Choroid plexus epithelial cell (primary cell): ENCODE results near the gene PABPN1.

Source experiments
- DNase-seq: peaks from one replicate; pipeline ENCODE4 v3.0.0-alpha.2; 2010; ENCODE audit warnings: low read depth
- H3K4me3 ChIP-seq: 2 replicates; pipeline ENCODE4 v1.5.1; 2011; ENCODE audit warnings: low read depth, mild to moderate bottlenecking, control low read depth, low read length, moderate library complexity
- TF ChIP-seq, protein P1 (sequence below): conservative IDR thresholded peaks from 2 replicates; pipeline ENCODE4 v1.5.1; 2011; ENCODE audit warnings: low read depth, mild to moderate bottlenecking, control low read depth, inconsistent platforms, low read length, moderate library complexity

The PABPN1 gene

DNA sequence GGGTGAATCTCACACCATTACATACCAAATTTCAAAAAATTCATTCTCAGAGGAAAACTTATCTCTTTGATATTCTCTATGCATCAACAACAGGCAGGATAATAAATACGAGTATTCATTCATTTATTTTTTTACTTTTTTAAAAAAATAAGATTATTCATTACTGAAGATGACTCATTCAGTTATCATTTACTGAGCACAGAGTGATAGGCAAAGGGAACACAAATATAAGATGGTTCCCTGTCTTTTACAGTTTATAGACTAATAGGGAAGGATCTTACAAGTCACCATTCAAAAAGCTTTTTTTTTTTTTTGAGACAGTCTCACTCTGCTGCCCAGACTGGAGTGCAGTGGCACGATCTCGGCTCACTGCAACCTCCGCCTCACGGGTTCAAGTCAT is 5.0 kb upstream of the PABPN1 start:
- DNase-seq: no peak
- no peak overlapping the region for H3K4me3 ChIP-seq
- TF ChIP-seq, protein P1, sequence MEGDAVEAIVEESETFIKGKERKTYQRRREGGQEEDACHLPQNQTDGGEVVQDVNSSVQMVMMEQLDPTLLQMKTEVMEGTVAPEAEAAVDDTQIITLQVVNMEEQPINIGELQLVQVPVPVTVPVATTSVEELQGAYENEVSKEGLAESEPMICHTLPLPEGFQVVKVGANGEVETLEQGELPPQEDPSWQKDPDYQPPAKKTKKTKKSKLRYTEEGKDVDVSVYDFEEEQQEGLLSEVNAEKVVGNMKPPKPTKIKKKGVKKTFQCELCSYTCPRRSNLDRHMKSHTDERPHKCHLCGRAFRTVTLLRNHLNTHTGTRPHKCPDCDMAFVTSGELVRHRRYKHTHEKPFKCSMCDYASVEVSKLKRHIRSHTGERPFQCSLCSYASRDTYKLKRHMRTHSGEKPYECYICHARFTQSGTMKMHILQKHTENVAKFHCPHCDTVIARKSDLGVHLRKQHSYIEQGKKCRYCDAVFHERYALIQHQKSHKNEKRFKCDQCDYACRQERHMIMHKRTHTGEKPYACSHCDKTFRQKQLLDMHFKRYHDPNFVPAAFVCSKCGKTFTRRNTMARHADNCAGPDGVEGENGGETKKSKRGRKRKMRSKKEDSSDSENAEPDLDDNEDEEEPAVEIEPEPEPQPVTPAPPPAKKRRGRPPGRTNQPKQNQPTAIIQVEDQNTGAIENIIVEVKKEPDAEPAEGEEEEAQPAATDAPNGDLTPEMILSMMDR: no peak

DNA sequence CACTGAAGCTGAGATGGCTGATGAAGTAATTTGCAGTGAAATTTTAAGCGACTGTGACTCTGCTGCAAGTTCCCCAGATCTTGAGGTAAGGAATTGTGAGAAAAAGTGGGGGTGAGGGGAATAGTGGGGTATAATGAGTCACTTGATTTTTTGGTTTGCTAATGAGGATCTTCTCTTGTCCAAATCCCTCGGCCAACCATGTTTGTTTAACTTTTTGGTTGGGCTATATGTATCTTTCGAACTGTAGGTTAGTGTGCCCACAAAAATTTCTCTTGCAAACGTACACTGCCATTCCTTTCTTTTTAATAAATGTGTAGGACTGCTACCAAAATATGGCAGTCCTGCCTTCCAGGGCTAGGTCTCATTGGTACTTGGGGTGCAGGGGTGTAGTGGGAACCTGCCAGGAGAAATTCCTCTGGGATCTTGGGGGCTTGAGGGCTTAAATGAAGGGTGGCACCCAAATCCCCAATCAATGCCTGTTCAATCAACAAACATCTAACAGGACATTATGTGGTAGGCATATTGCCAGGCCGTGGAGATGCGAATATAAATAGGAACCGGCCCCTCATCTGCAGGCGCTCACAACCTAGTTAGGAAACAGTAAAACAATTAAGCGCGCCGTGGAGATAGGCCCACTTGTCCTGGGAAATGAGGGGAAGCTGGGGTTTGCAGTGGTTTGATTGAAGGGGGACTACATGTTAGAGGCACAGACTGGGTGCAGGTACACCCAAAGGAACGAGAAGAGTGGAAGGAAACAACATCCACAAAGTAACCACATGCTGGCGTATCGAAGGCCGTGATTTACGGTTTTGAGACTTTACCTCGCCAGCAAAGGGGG is 1.3 kb upstream of the PABPN1 start:
- no peak for DNase-seq
- TF ChIP-seq, protein P1: no peak
- peak overlapping the region; percentile 50 for H3K4me3 ChIP-seq

DNA sequence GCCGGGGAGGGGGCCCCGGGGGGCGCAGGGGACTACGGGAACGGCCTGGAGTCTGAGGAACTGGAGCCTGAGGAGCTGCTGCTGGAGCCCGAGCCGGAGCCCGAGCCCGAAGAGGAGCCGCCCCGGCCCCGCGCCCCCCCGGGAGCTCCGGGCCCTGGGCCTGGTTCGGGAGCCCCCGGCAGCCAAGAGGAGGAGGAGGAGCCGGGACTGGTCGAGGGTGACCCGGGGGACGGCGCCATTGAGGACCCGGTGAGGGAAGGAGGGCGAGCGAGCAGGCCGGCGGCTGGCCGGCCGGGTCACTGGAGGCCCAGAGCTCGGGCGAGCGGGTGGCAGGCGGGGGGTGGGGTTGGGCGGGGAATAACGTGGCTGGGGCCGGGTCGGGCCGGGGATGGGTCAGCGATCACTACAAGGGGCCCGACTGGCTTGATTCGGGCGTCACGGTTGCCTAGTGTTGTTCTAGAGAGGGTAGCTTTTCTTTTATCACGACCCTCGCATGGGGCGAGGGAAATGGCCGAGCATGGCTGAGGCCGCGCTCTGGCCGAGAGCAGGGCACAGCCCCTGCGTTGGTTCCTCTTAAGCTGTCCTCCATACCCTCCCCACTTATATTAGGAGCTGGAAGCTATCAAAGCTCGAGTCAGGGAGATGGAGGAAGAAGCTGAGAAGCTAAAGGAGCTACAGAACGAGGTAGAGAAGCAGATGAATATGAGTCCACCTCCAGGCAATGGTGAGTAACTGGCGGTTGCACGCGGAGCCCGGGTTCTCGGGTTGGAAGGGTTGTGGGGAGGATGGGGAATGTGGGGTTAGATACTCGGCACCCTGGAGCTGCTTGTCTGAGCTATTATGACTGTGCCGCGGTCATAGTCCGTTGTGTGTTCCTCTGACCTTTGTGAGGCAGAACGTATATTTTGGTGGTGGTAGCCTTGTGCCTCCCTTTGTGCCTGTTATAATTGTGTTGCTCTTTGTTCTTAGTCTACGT is 603 bp downstream of the PABPN1 start:
- peak overlapping the region; percentile 71 for H3K4me3 ChIP-seq
- peak; percentile 68 for DNase-seq
- TF ChIP-seq, protein P1: peak; percentile 19

DNA sequence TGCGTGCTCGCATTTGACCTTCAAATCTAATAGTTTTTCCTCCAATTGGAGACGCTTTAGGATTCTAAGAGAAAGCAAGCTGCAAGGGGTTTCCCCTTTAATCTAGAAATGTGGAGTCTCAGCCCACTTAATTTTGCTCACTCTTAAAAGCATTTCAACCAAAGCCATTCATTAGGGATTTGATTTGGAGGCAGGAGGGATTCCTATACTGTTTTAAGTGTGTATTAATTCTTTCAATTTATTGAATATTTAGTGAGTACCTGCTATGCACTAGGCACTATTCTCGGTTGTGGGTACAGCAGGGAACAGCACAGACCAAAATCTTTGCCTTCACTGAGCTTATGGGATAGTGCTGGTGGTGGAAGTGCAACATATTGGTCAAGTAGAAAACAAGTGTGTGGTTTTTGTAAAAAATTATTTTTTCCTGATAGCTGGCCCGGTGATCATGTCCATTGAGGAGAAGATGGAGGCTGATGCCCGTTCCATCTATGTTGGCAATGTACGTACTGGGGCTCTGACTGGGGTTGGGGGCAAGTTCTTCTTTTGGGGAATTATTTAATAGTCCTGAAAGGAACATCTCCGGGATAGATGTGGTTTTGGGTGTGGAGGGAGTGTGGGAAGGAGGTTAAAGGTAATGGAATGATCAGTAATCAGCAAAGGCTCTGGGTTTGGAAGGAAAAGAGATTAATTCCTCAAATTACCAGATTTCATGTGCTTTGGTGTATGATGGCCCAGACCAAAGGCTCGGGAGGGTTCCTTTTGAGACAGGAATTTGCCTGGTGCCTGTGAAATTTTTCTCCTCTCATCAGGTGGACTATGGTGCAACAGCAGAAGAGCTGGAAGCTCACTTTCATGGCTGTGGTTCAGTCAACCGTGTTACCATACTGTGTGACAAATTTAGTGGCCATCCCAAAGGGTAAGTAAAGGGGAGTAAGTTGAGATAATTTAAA is 1.6 kb downstream of the PABPN1 start:
- peak overlapping the region; percentile 71 for H3K4me3 ChIP-seq
- TF ChIP-seq, protein P1: no peak
- no peak for DNase-seq

DNA sequence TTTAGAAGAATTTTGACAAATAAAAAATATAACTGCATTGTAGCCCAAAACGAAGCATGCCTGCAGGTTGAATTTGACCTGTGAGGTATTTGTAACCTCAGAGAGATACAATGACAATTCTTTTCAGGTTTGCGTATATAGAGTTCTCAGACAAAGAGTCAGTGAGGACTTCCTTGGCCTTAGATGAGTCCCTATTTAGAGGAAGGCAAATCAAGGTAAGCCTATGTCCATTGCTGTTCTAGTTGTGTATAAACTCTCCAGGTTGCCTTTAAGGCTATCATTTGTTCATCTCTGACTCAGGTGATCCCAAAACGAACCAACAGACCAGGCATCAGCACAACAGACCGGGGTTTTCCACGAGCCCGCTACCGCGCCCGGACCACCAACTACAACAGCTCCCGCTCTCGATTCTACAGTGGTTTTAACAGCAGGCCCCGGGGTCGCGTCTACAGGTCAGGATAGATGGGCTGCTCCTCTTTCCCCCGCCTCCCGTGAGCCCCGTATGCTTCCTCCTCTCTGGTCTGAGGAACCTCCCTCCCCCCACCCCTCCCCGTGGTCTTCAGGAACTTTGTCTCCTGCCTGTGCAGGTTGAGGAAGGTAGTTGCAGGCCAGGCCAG is 2.7 kb downstream of the PABPN1 start:
- DNase-seq: no peak

More for the DNA sequence above, 2.7 kb downstream of the PABPN1 start:
- TF ChIP-seq, protein P1: no peak
- no peak overlapping the region for H3K4me3 ChIP-seq
